HL-60/S4 treated with phorbol 12-myristate 13-acetate at 8.2 ng/mL for 4 days and 3 days (cell line): ENCODE measurements around the gene NR1H4.
"Not testable (repeated sequence)": the region's sequence is repeated elsewhere in the genome, so short reads cannot be mapped to it uniquely, and the experiment has no call there.

Experiments used
- in situ Hi-C: fragments of 300-500 bp; cut with MboI; formaldehyde crosslinking; loops from 2 replicates; pipeline ENCODE4 v1.15.0; 2022; ENCODE audit warnings: low sequenced_read_pairs

NR1H4 gene

GRCh38 chr12:100472325-100472724, 1.3 kb upstream of the NR1H4 start:
- in situ Hi-C loops: no loop called here

DNA sequence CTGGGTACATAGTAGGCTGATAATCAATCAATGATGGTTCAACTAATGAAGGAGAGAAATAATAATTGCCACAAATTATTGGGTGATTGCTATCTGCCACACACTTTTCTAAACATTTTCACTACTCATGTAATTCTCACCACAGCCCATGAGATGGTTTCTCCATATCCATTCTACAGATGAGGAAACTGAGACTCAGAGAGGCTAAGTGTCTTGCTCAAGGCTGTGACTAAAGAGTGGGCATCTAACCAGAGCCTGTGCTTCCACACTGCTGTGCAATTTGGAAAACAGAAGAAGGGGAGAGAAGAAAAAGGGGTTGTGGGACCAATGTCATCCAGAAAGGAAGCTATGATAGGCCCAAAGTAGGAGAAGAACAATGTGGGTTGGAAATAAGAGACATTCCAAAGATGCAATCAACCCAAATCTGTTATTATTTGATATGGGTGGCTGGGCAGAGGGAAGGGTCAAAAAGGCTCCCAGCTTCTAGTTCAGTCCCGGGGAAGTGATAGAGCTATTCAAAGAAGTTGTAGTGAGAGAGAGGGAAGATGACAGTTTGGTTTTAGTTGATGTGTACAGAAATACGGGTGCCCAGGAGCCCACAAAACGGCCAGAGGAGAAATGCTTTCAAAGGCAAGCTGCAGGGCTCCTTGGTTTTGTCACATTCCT, 483 bp upstream of the NR1H4 start:
- in situ Hi-C loops: no loop called here

DNA sequence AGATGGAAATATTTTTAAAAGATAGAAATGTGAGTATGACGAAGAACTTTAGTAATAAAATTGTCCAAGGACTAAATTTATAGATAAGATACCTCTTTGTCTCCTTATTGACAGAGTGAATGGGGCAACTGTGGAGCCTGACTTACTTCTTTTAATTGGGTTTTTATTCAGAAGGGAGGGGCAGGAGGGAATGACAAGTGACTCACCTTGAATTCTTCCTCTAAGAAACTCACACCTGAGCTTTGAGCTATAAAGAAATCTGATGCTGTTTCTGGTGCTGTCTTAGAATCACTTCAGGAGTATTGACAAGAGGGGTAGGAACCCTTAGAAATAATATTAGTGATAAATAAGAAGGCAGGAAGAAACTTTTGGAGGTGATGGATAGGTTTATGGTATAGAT, 951 bp downstream of the NR1H4 start:
- in situ Hi-C loops: no loop called here

- in situ Hi-C loops: no loop called here
Observed at GRCh38 chr12:100476013-100476751, 2.5 kb downstream of the NR1H4 start.

DNA sequence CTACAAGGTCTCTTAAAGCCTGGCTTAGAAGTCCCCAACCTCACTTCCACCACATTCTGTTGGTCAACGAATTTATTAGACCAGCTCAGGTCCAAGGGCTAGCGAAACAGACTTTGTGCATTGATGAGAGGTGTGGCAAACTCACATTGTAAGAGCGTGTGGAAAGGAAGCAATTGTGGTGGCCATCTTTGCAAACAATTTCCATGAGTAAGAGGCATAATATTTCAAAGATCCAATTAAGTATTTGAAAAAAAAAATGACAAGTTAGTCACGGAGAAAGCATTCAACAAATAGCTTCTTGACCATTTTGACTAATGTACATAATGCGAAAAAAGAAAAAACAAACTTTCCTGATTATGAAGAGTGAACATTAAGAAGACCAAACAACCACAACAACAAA, 7.4 kb downstream of the NR1H4 start:
- in situ Hi-C loops: no loop called here

DNA sequence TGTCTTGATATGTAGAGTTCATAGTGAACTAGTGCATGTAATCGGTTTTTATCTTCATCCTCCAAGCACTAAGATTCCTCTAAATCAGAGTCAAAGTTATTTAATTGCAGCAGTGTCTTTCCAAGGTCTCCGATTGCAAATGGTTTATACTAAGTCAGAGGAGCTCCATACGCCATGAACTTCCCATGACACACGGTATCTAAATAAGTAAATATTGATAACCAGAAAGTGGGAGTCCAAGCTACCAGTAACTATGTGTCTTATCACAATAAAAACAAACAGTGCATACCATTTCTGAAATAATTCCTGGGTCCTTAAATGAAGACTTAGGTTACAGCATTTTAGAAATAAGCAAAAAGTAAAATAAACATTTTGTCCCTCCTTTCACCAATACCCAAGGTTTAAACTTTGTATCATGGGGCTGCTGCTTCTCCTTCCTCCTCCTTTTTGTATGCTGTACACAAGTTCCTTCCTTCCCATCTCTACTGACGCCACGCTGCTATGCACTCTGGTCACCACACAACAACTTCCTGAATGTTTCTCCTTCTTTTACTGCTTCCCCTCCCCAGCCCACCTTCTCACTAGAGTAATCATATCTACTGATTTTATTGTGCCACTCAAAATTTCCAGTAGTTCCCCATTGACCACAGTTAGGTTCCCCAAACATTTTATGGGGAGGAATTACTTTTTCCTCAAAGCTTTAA, 10.7 kb downstream of the NR1H4 start:
- in situ Hi-C loops: no loop called here

GRCh38 chr12:100484891-100485471, 11.3 kb downstream of the NR1H4 start:
- in situ Hi-C loops: no loop called here

GRCh38 chr12:100485983-100486382, 12.3 kb downstream of the NR1H4 start:
- in situ Hi-C loops: no loop called here

- in situ Hi-C loops: no loop called here
Observed at GRCh38 chr12:100489251-100489820, 15.7 kb downstream of the NR1H4 start.

GRCh38 chr12:100490056-100490455, 16.4 kb downstream of the NR1H4 start:
- in situ Hi-C loops: no loop called here

GRCh38 chr12:100491104-100491503, 17.4 kb downstream of the NR1H4 start:
- in situ Hi-C loops: no loop called here

DNA sequence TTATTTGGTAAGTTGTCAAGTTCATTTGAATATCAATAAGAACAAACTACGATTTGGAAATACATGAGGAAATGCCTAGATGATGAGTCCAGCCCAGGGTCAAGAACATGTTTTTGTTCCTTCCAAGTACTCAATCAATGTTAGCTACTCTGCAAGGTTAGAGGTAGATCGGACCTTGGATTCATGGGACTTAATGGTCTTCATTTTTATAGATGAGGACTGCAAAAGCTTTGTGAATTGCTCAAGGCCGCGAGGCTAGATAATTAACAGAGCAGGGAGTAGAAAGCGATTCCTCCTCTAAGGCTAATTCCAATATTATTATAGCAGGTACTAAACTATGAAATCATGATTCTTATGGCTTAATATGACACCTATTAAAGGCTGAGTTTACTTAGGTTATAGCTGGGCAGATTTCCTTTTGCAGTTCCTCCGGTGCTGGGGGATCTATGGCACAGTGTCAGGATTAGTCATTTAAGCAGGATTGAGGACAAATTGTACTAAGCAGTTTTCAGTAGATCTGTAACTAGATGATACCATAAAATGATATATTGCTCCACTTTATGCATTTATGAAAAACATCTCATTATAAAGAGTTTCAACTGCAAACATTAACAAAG, 19.8 kb downstream of the NR1H4 start:
- in situ Hi-C loops: no loop called here

GRCh38 chr12:100494026-100494425, 20.4 kb downstream of the NR1H4 start:
- in situ Hi-C loops: no loop called here

- in situ Hi-C loops: no loop called here
Observed at GRCh38 chr12:100494538-100494937, 20.9 kb downstream of the NR1H4 start.

DNA sequence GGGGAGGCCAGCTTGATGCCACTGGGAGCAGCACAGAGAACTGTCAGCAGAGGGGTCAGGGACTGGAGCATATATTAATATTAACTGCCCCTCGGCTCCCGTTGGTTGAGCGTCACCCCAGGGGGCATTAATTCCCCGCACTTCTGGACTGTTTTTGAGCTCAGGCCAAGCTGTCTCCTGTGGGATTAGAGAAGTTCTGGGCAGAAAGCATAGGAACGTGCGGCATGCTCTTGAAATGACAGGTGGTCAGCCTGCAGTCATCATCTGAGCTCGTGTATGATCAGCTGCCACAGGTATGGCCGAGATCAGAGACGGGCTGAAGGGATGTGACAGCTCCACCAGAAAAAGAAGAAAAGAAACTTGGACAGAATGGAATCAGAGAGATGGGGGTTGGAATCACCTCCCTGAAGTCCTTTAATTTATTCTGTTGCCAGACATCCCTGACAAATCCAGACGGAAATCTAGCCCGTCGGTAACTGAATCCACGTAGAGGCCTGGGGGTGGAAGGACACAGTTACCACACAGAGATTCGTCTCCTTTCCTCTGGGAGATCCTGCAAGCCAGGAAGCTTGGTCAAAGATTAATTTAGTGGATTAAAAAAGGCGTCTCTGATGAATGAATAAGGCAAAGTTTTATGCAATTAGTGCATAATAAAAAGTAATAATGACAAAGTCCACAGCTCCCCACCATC, 23.6 kb downstream of the NR1H4 start:
- in situ Hi-C loops: no loop called here

- in situ Hi-C loops: no loop called here
Observed at GRCh38 chr12:100498141-100498540, 24.5 kb downstream of the NR1H4 start.

GRCh38 chr12:100499416-100499815, 25.8 kb downstream of the NR1H4 start:
- in situ Hi-C loops: no loop called here

- in situ Hi-C loops: not testable (repeated sequence)
Observed at GRCh38 chr12:100502718-100503117, 29.1 kb downstream of the NR1H4 start.

DNA sequence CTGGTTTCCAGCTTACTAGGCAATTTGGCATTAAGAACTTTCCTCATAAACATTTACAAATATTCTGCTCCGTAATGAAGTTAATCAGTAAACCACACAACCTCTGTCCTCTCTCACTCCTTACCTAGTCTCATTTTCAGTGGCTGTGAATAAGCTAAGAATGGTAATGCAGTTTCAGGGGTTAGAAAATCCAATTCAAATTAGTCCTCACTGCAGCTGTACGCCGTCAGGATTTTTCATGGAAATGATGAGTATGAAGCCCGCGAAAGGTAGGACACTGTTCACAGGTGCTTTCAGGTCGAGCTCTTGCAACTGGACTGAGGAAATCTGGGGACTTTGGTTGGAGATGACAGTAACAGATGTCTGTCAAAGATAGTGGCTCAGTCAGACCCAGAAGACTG, 29.6 kb downstream of the NR1H4 start:
- in situ Hi-C loops: no loop called here

DNA sequence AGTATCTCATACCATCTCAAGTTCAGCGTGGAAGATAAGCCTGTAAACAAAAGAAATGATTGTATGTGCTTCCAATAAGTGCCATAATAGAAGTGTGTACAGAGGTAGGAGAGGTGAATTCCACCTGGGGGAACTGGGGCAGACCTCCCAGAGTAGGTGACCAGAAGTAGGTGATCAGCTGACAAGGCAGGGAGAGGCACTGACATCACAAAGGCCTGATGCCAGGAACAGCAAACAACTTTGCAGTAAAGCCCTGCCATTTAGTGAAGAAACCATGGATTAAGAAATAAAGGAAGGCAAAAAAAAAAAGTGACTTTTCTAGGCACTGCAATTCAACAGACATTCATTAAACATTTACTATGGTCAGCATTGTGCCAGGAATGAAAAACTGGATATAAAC, 31.1 kb downstream of the NR1H4 start:
- in situ Hi-C loops: no loop called here
